Measurements from ENCODE around the gene S100A1.
"Not testable (repeated sequence)": the region's sequence is repeated elsewhere in the genome, so short reads cannot be mapped to it uniquely, and the experiment has no call there.

S100A1 gene

DNA sequence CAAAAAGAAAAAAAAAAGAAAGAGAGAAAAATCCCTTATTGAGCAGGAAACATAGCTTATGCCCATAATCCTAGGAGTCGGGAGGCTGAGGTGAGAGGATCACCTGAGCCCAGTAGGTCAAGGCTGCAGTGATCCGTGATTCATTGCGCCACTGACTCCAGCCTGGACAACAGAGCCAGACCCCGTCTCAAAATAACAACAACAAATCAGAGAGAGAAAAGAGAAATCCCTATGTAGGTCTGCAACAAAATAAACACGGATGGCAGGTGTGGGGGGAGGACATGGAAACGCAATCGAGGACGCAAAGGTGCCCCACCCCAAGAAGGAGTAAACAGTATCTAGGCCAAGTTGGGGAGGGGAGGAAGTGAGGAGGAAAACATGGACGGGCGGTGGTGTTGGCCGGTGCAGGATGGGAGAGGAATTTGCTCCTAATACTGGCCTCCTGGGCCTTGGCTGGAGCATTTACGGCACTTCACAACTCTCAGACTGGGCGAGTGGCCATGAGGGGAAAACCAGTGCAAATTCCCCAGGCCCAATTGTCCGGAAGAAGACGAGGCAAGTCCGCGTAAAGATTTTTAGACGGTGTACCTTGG lies 5.0 kb downstream of the S100A1 start:
- TF ChIP-seq, protein P1, sequence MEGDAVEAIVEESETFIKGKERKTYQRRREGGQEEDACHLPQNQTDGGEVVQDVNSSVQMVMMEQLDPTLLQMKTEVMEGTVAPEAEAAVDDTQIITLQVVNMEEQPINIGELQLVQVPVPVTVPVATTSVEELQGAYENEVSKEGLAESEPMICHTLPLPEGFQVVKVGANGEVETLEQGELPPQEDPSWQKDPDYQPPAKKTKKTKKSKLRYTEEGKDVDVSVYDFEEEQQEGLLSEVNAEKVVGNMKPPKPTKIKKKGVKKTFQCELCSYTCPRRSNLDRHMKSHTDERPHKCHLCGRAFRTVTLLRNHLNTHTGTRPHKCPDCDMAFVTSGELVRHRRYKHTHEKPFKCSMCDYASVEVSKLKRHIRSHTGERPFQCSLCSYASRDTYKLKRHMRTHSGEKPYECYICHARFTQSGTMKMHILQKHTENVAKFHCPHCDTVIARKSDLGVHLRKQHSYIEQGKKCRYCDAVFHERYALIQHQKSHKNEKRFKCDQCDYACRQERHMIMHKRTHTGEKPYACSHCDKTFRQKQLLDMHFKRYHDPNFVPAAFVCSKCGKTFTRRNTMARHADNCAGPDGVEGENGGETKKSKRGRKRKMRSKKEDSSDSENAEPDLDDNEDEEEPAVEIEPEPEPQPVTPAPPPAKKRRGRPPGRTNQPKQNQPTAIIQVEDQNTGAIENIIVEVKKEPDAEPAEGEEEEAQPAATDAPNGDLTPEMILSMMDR (IDR thresholded peaks at IDR 0.05; ENCODE audit: low read depth, low read length): no peak
- no peak overlapping the region; the same call in 1 of the 2 replicates for H3K4me3 ChIP-seq (ENCODE audit: low read depth, low read length)

DNA sequence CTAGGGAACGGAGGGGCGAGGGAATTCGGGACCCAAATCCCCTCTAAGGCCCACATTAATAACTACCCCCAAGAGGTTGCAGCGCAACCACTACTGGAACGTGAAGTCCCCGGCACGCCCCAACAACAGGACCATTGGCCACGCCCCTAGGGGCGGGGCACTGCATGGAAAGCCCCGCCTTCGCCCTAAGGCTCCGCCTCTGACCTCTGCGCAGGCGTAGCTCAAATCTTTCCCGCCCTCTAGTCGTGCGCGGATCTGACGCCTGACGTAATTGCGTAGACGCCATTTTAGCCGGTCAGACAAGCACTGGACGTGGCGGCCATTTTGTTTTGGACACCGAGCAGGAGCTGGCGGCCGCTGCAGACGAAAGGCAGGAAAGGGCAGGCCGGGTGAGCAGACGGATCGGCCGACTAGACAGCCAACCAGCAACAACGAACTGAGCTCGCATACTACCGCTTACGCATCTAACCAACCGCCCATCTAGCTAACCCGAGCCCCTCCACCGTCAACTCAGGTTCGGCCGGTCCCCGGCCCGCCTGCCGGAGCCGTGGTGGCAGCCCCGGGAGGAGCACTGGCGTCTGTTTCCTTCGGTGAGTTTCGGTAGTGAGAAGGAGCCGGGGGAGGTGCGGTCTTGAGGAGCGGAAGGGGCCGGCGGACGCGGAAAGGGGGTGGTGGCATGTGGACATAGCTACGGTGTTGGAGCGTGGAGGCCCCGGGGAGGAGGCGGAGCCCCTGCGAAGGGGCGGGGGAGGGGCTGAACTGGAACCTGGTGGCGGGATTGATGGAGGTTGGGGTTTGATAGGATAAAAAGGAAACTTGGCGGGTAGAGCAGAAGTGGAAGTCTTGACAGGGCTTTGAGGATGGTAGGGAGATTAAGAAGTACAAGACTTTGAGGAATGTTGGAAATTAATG lies 5.8 kb downstream of the S100A1 start, which contains the start of gene CHTOP:
TSS of gene CHTOP (plus strand) at position 313 of the 912 bp plus-strand sequence. CDS start 2,523 bp downstream, outside the sequence.
- TF ChIP-seq, protein P1 (IDR thresholded peaks at IDR 0.05; ENCODE audit: low read depth, low read length): no peak
- peak within 1 kb of the TSS; percentile 94 for H3K4me3 ChIP-seq (ENCODE audit: low read depth, low read length)

DNA sequence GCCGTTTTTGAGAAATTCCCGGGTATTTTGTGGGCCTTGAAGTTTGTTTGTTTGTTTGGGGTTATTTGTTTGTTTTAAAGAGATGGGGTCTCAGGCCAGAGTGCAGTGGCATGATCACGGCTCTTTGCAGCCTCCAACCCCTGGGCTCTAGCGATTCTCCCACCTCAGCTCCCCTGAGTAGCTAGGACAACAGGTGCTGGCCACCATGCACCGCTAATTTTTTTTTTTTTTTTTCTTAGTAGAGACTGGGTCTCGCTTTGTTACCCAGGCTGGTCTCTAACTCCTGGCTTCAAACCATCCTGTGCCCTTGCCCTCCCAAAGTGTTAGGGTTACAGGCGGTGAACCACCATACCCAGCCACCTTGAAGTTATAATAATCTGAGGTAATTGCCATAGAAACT lies 7.6 kb downstream of the S100A1 start:
- H3K4me3 ChIP-seq (ENCODE audit: low read depth, low read length): no peak overlapping the region
- TF ChIP-seq, protein P1 (IDR thresholded peaks at IDR 0.05; ENCODE audit: low read depth, low read length): no peak

DNA sequence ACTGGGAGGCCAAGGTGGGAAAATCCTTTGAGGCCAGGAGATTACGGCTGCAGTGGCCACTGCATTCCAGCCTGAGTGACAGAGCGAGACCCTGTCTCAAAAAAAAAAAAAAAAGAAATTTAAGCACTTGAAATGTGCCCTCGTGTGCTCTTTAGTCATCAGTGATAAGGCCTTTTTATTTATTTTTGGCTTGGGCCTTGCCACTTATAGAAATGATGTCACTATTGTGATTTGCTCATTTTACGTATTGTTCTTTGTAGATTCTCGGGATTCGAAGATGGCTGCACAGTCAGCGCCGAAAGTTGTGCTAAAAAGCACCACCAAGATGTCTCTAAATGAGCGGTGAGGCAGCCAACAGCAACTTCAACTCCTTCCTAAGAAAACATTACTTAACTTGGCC lies 8.1 kb downstream of the S100A1 start:
- H3K4me3 ChIP-seq (ENCODE audit: low read depth, low read length): no peak overlapping the region
- TF ChIP-seq, protein P1 (IDR thresholded peaks at IDR 0.05; ENCODE audit: low read depth, low read length): no peak

DNA sequence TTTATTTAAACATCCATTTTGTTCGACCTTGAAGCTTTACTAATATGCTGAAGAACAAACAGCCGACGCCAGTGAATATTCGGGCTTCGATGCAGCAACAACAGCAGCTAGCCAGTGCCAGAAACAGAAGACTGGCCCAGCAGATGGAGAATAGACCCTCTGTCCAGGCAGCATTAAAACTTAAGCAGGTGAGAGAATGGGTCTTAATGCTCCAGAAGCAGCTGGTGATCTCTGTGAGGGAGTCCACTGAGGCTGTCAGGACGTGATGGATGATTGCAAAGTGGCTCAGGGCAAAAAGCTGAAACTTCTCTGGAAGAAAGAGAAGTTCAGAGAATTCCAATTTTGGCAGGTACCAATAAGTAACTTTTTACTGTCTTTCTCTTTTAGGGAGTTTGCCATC lies 10.0 kb downstream of the S100A1 start:
- TF ChIP-seq, protein P1 (IDR thresholded peaks at IDR 0.05; ENCODE audit: low read depth, low read length): no peak

DNA sequence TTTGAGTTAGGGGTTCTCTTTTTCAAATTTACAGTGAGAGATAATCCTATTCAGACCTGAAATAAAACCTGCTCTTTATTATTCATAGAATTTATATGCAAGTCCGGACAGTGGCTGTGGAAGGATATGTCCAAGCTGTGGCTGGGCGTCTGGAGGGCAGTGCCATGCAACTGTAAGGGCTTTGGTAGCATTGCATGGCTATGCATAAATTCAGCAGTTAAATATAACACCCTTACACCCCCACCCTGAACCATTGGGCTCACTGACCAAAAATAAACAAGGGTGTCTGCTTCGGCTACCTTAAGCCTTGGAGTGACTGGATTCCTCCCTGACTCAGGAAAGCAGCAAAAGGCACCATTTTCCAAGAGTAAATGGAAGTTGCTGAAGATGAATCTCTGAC lies 11.0 kb downstream of the S100A1 start:
- H3K4me3 ChIP-seq (ENCODE audit: low read depth, low read length): no peak overlapping the region
- TF ChIP-seq, protein P1 (IDR thresholded peaks at IDR 0.05; ENCODE audit: low read depth, low read length): no peak

More for the DNA sequence above, 10.0 kb downstream of the S100A1 start:
- H3K4me3 ChIP-seq (ENCODE audit: low read depth, low read length): no peak overlapping the region

DNA sequence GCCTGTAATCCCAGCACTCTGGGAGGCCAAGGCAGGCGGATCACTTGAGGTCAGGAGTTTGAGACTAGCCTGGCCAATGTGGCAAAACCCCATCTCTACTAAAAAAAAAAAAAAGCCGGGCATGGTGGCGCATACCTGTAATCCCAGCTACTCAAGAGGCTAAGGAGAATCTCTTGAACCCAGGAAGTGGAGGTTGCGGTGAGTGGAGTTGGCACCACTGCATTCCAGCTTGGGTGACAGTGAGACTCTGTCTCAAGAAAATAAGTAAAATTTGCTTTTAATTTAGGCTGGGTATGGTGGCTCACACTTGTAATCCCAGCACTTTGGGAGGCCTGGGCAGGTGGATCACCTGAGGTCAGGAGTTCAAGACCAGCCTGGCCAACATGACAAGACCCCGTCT lies 12.0 kb downstream of the S100A1 start:
- not testable (repeated sequence) for H3K4me3 ChIP-seq (ENCODE audit: low read depth, low read length)
